GM23338 (cell line): ENCODE measurements around the gene DOCK4. TPM values are rescaled to one million over a fixed set of nuclear protein-coding genes. Genes with fewer than 3 reads are reported as not detected.

ENCODE experiments used
- ATAC-seq: fragments of 200-7000 bp; cut with Tn5 transposase; 3 replicates; pipeline ENCODE4 v1.9.1; 2020
- DNase-seq: peaks from one replicate; pipeline ENCODE4 v3.0.0-alpha.2; 2015; ENCODE audit warnings: low spot score
- H2AFZ ChIP-seq: fragments of 200-600 bp; sonication (generic); 2 replicates; pipeline ENCODE4 v1.8.0; 2016; ENCODE audit warnings: antibody characterized with exemption, mild to moderate bottlenecking, moderate library complexity
- H3F3A ChIP-seq: fragments of 200-600 bp; sonication (generic); replicated peaks from 2 replicates; pipeline ENCODE4 v1.8.0; 2017; ENCODE audit warnings: antibody characterized with exemption, mixed run types, low read depth
- H3K27ac ChIP-seq: fragments of 200-600 bp; sonication (generic); 2 replicates; pipeline ENCODE4 v1.6.1; 2016; ENCODE audit warnings: low read depth
- H3K27me3 ChIP-seq: fragments of 200-600 bp; sonication (generic); 2 replicates; pipeline ENCODE4 v1.8.0; 2016; ENCODE audit warnings: mild to moderate bottlenecking, mixed run types, moderate library complexity; ENCODE audit not compliant: insufficient read depth
- H3K36me3 ChIP-seq: fragments of 200-600 bp; sonication (generic); 2 replicates; pipeline ENCODE4 v1.8.0; 2016; ENCODE audit warnings: mild to moderate bottlenecking; ENCODE audit not compliant: insufficient read depth
- H3K4me1 ChIP-seq: fragments of 200-600 bp; sonication (generic); 2 replicates; pipeline ENCODE4 v1.8.0; 2016; ENCODE audit warnings: mild to moderate bottlenecking, moderate library complexity; ENCODE audit not compliant: insufficient read depth
- H3K4me2 ChIP-seq: fragments of 200-600 bp; sonication (generic); 2 replicates; pipeline ENCODE4 v1.7.1; 2017; ENCODE audit warnings: mixed run types
- H3K4me3 ChIP-seq: fragments of 200-600 bp; sonication (generic); 2 replicates; pipeline ENCODE4 v1.6.1; 2016; ENCODE audit warnings: mixed run types
- H3K79me2 ChIP-seq: fragments of 200-600 bp; sonication (generic); replicated peaks from 2 replicates; pipeline ENCODE4 v1.8.0; 2017; ENCODE audit warnings: mild to moderate bottlenecking; ENCODE audit not compliant: insufficient read depth
- H3K9me2 ChIP-seq: fragments of 200-600 bp; sonication (generic); 2 replicates; pipeline ENCODE4 v1.8.0; 2017; ENCODE audit not compliant: insufficient read depth
- H4K20me1 ChIP-seq: fragments of 200-600 bp; sonication (generic); replicated peaks from 2 replicates; pipeline ENCODE4 v1.8.0; 2017; ENCODE audit warnings: mild to moderate bottlenecking; ENCODE audit not compliant: insufficient read depth
- H3K27ac Mint-ChIP-seq: 2 replicates; pipeline ENCODE4 v1.8.0; 2020; ENCODE audit warnings: inconsistent platforms, mild to moderate bottlenecking, moderate library complexity, mixed read lengths
- H3K27me3 Mint-ChIP-seq: 3 replicates; pipeline ENCODE4 v1.8.0; 2022; ENCODE audit warnings: low read depth, mild to moderate bottlenecking, moderate library complexity, mixed read lengths, inconsistent platforms; ENCODE audit not compliant: insufficient read depth, poor library complexity
- H3K36me3 Mint-ChIP-seq: 3 replicates; pipeline ENCODE4 v1.8.0; 2021; ENCODE audit warnings: low read depth, mild to moderate bottlenecking, inconsistent platforms, moderate library complexity, mixed read lengths
- H3K4me1 Mint-ChIP-seq: 3 replicates; pipeline ENCODE4 v1.8.0; 2020; ENCODE audit warnings: mild to moderate bottlenecking, inconsistent platforms, mixed read lengths
- H3K4me3 Mint-ChIP-seq: 3 replicates; pipeline ENCODE4 v1.8.0; 2021; ENCODE audit warnings: moderate library complexity, mild to moderate bottlenecking, inconsistent platforms, mixed read lengths
- H3K9me3 Mint-ChIP-seq: 3 replicates; pipeline ENCODE4 v1.8.0; 2020; ENCODE audit warnings: moderate library complexity, mild to moderate bottlenecking, inconsistent platforms, mixed read lengths
- CREB1 ChIP-seq: fragments of 250-450 bp; sonication (Bioruptor Pico); IDR thresholded peaks from 2 replicates; pipeline ENCODE4 v1.5.0; 2020; ENCODE audit warnings: low read depth, mild to moderate bottlenecking, moderate library complexity
- CTCF ChIP-seq, 2 experiments: fragments of 200-600 bp in 1 of 2; sonication (generic) in 1 of 2; conservative IDR thresholded peaks; 2 replicates each; pipeline versions ENCODE4 v1.5.1 to v1.6.1; 2016 to 2017; ENCODE audit warnings: antibody characterized with exemption in 2 of 2, low read depth in 2 of 2, mild to moderate bottlenecking in 2 of 2, moderate library complexity in 1 of 2
- ETS1 ChIP-seq: IDR thresholded peaks from 2 replicates; pipeline ENCODE4 v1.6.1; 2016; ENCODE audit warnings: antibody characterized with exemption
- EZH2 ChIP-seq: fragments of 200-600 bp; sonication (generic); IDR thresholded peaks from one replicate; pipeline ENCODE4 v1.8.0; 2017; ENCODE audit warnings: antibody characterized with exemption, mild to moderate bottlenecking, low read depth; ENCODE audit not compliant: unreplicated experiment
- EZH2phosphoT487 ChIP-seq: fragments of 200-600 bp; sonication (generic); IDR thresholded peaks from one replicate; pipeline ENCODE4 v1.8.1; 2018; ENCODE audit warnings: antibody characterized with exemption; ENCODE audit not compliant: unreplicated experiment
- JUNB ChIP-seq: IDR thresholded peaks from one replicate; pipeline ENCODE4 v1.6.1; 2016; ENCODE audit warnings: antibody characterized with exemption; ENCODE audit not compliant: unreplicated experiment
- NANOG ChIP-seq: IDR thresholded peaks from 2 replicates; pipeline ENCODE4 v1.6.1; 2016; ENCODE audit warnings: antibody characterized with exemption, borderline replicate concordance
- POLR2AphosphoS5 ChIP-seq: IDR thresholded peaks from 2 replicates; pipeline ENCODE4 v1.6.1; 2016; ENCODE audit warnings: antibody characterized with exemption, low read depth
- REST ChIP-seq: IDR thresholded peaks from one replicate; pipeline ENCODE4 v1.6.1; 2018; ENCODE audit warnings: antibody characterized with exemption; ENCODE audit not compliant: unreplicated experiment
- STAT1 ChIP-seq: IDR thresholded peaks from one replicate; pipeline ENCODE4 v1.6.1; 2016; ENCODE audit warnings: antibody characterized with exemption; ENCODE audit not compliant: unreplicated experiment
- ZNF114 ChIP-seq: fragments of 250-450 bp; sonication (Bioruptor Pico); IDR thresholded peaks from 2 replicates; pipeline ENCODE4 v1.5.0; 2020; ENCODE audit warnings: mild to moderate bottlenecking, moderate library complexity
- ZNF331 ChIP-seq: fragments of 250-450 bp; sonication (Bioruptor Pico); IDR thresholded peaks from 2 replicates; pipeline ENCODE4 v1.5.0; 2020; ENCODE audit warnings: low read depth, mild to moderate bottlenecking, moderate library complexity
- ZNF462 ChIP-seq: fragments of 250-450 bp; sonication (Bioruptor Pico); IDR thresholded peaks from 2 replicates; pipeline ENCODE4 v1.5.0; 2020; ENCODE audit warnings: mild to moderate bottlenecking, moderate library complexity
- polyA plus RNA-seq: library from polyadenylated mRNA; unstranded; fragments of >200 nt; fragmentation: Nextera tagmentation; extraction: Ambion mirVana; gene quantifications from 2 replicates; pipeline ENCODE4 v1.2.1, GENCODE V29; 2016
- total RNA-seq: library from RNA; depleted of rRNA; stranded (reverse); fragments of >200 nt; shearing (Covaris generic); gene quantifications from 2 replicates; pipeline ENCODE4 v1.2.3, GENCODE V29; 2014

DOCK4 gene
- total and polyA plus RNA-seq, 2 experiments from 2014 or later: 6.3 to 33.8 TPM

GRCh38 chr7:112211348-112211907 lies 5.2 kb upstream of the DOCK4 start (continued):
- TF ChIP-seq ETS1 (no peak), ZNF462 (CRISPR knock-in tag) (no peak), EZH2phosphoT487 (no peak), EZH2 (no peak), POLR2AphosphoS5 (no peak)

- Mint-ChIP-seq H3K9me3 (no peaks in the 10 kb centered on the region; the same call in 2 of the 3 replicates), H3K27me3 (peaks cover 6% of the 10 kb centered on the region), H3K36me3 (no peaks in the 10 kb centered on the region; the same call in 2 of the 3 replicates), H3K27ac (no peak overlapping the region), H3K4me3 (peak overlapping the region; percentile 99), H3K4me1 (peaks cover 33% of the 10 kb centered on the region)
- Histone ChIP-seq H3K4me1 (peaks cover 43% of the 10 kb centered on the region), H3K4me2 (peak overlapping the region; percentile 93), H3K27me3 (no peaks in the 10 kb centered on the region), H3K9me2 (no peaks in the 10 kb centered on the region), H2AFZ (no peak overlapping the region), H3K4me3 (peak overlapping the region; percentile 86), H3K36me3 (no peaks in the 10 kb centered on the region), H3K27ac (no peak overlapping the region), H3F3A (no peaks in the 10 kb centered on the region), H4K20me1 (peaks cover 23% of the 10 kb centered on the region), H3K79me2 (peaks cover 90% of the 10 kb centered on the region)
- DNase-seq (no peak), ATAC-seq (no peak)
- TF ChIP-seq POLR2AphosphoS5: no peak
- no peak for TF ChIP-seq REST
- no peak for TF ChIP-seq NANOG
- TF ChIP-seq EZH2phosphoT487: no peak
- TF ChIP-seq JUNB: no peak
- TF ChIP-seq ZNF114 (CRISPR knock-in tag): no peak
- TF ChIP-seq CTCF (conservative IDR thresholded peaks at IDR 0.05; ENCODE audit: low read depth in 2 of 2): no peak
- no peak for TF ChIP-seq STAT1
- no peak for TF ChIP-seq ZNF331 (CRISPR knock-in tag)
- TF ChIP-seq EZH2: no peak
- no peak for TF ChIP-seq CREB1 (CRISPR knock-in tag)
Measured at GRCh38 chr7:112207765-112208164, 1.6 kb upstream of the DOCK4 start.
